GM21619 (cell line): ENCODE measurements around the gene ZC3H4.
"Not testable (repeated sequence)": the region's sequence is repeated elsewhere in the genome, so short reads cannot be mapped to it uniquely, and the experiment has no call there.

Source experiments
- ATAC-seq: cut with Tn5 transposase; IDR thresholded peaks from one replicate; pipeline ENCODE4 v1.9.1; 2021; ENCODE audit not compliant: unreplicated experiment

The ZC3H4 gene

DNA sequence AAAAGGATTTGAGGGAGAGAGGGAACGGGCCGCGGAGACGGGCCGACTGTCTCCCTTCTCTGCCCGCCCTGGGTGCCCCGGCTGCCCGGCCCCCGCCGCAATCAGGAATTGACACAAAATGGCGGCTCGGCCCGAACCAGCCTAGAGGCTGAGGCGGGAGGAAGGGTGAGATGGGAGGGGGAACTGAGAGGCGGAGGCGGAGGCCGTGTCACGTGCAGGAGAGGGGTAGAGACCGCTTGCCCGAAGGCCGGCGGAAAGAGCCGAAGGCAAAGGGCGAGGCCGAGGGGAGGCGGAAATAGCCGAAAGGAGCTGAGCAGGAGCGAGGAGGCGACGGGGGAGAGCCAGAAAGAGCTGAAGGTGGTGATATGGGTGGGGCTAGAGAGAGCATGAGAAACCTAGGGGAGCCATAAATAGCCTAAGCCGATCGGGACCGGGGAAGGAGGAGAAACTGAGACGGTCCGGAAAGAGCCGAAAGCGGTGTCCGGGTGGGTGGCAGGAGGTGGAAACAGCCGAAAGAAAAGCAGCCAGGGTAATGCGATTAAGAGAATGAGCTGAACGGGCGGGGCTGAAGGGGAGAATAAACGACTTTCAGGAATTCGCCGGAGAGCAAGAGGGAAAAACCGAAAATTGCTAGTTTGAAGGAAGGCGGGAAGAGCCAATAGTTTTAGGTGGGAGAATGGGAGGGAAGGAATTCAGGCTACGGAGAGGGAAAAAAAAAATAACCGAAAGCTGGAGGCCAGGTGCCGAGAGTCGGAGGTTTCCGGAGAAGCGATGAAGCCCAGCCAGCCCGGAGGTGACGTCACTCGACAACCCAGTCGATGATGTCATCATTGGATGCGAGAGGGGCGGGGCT is at the start of gene ZC3H4:
TSS of gene ZC3H4 (minus strand) at position 780 of the 853 bp plus-strand sequence. CDS start 1,192 bp downstream, outside the sequence.
- peak; percentile 78 for ATAC-seq

DNA sequence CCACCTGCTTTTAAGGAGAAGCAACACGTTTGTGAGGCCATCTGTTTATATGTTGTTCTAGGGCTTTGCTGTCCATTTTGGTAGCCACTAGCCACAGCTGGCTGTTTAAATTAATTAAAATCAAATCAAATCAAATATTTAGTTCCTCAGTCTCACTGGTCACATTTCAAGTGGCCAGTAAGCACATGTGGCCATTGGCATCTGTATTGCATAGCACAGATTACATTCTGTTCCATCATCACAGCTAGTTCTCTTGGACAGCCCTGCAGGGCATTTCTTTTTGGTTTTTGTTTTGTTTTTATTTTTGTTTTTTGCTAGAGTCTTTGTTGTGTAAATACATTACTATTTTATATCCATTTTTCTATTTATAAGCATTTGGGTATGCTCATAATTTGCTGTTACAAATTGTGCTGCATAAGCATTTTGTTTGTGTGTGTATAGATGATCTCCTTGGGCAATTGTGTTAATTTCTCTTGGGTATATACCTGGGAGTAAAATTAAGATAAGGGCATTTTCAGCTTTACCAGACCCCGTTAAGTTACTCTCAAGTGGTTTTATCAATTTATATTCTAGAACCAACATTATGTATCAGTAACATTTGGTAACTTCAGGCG is 48.4 kb upstream of the ZC3H4 start:
- no peak for ATAC-seq

GRCh38 chr19:47158879-47159503 is 45.4 kb upstream of the ZC3H4 start:
- no peak for ATAC-seq

- no peak for ATAC-seq
Observed at GRCh38 chr19:47158367-47158791, 44.8 kb upstream of the ZC3H4 start.

GRCh38 chr19:47157431-47158321 is 44.1 kb upstream of the ZC3H4 start:
- no peak for ATAC-seq

DNA sequence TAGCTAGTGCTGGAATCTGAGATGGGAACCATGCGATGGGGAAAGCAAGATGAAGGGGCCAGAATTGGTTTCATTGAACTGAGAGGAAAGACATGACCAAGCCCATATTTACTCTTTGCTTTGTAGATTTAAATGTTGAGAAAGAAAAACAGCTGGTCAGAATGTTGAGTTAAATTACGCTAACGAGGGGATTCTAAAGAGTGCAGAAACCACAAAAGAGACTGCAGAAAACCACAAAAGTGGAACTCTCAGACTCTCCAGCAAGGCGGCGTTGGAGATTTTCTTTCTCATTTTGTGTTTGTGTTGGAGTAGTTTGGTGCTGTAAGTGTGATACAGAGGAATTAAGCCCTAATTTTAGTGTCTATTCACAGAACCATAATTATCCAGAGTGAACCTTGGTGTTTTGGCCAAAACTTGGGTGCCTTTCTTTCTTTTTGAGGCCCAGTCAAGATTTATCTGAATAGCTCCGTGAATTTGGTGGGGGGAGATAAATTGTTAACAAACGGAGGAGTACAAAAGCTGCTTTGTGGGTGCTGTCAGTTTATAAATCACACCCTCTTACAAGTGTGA is 43.4 kb upstream of the ZC3H4 start:
- no peak for ATAC-seq

DNA sequence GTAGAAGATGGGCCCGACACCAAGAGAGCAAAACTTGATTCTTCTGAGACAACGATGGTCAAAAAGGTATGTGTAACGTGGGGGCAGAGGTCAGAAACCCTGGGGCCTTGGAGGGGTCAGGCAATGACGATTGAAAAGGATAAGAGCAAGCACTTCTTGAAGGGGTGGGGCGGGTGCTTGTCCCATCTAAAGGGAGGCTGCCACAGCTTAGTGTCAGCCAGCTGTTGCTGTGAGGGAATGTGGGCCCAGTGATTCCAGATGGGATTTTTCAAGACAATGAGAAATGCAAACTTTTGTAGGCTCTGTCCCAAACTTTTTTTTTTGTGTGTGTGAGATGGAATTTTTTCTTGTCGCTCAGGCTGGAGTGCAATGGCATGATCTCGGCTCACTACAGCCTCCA is 41.6 kb upstream of the ZC3H4 start:
- no peak for ATAC-seq

- no peak for ATAC-seq
Observed at GRCh38 chr19:47153266-47153665, 39.7 kb upstream of the ZC3H4 start.

GRCh38 chr19:47152632-47153031 is 39.1 kb upstream of the ZC3H4 start:
- ATAC-seq, result no peak

DNA sequence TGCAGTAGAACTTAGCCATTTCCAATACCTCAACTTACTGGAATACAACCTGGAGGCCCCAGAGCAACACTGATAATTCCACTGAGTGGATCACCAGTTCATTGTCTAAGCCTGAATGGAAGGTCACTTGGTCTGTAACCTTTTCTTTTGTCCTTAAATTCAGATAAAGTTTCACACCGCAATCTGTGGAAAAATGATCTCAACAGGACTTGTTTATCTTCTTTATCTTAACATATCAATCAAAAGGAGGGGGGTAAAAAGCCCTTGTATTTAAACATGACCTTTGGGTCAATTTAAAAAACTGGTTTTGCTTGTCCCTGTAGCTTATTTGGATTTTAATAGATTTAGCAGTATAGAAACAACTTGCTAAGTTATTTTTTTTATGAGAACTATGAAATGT is 38.6 kb upstream of the ZC3H4 start:
- ATAC-seq, result no peak

- ATAC-seq, result no peak
Observed at GRCh38 chr19:47151627-47152026, 38.1 kb upstream of the ZC3H4 start.

DNA sequence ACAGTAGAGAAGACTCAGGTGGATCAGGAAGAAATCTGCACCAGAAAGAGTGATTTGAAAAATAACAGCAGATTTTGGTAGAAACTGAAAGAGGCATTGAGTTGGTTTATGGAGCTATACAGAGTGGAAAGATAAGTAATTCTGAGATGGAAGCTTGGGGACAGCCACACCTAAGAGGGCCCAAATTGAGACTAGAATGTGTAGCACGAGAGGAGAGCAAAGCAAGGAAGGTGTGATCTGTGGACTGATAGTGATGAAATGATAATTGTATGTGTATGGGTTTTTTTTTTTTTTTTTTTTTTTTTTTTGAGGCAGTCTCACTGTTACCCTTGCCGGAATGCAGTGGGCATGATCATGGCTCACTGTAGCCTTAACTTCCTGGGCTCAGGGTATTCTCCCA is 33.3 kb upstream of the ZC3H4 start:
- no peak for ATAC-seq

DNA sequence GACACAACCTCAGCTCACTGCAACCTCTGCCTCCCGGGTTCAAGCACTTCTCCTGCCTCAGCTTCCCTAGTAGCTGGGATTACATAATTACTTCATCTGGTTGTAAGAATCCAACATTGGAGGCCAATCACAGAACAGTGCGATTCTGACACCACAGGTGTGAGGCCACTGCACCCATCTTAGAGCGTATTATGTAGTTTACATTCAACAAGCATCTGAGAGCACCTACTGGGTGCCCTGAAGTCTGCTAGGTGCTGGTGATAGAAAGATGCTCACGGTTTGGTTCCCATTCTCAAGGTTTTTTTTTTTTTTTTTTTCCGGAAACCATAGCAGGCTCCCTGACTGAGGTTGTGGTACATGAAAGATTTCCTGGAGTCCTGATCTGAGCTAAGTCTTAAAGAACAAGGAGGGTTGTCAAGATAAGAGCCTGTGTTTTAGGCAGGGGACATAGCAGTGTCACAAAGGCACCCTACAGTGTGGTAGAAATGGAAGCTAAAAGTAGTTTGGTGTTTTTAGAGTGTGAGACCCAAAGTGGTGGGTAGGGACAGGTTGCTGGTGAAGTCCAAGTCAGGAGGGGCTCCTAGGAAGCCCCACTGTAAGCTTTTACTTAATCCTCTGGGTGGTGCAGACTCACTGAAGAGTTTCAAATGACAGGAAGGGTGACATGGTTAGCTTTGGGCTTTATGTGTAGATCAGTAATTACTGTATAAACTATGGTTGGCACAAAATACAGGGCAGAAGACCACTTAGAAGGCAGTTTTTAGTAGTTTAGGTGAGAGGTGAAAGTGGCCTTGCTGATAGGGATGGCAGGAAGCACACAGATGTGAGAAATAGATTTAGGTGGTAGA is 32.3 kb upstream of the ZC3H4 start:
- no peak for ATAC-seq

GRCh38 chr19:47144630-47145029 is 31.1 kb upstream of the ZC3H4 start:
- no peak for ATAC-seq

GRCh38 chr19:47143322-47144073 is 29.9 kb upstream of the ZC3H4 start:
- no peak for ATAC-seq

DNA sequence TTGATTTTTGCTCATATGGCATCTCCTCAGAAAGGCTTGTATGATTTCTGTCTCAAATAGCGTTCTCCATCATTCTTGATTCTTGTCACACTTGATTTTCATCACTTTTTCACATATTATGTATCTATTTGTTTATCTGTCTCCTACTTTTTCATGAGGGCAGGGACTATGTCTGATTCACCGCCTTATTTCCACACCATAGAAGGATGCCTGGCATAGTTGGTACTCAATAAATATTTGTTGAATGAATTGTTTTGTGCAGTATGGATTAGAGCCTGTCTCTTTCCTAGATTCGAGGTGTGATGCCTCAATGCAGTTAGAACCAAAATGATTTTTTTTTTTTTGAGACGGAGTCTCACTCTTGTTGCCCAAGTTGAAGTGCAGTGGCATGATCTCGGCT is 29.2 kb upstream of the ZC3H4 start:
- no peak for ATAC-seq

- ATAC-seq, result no peak
Observed at GRCh38 chr19:47141695-47142094, 28.1 kb upstream of the ZC3H4 start.

DNA sequence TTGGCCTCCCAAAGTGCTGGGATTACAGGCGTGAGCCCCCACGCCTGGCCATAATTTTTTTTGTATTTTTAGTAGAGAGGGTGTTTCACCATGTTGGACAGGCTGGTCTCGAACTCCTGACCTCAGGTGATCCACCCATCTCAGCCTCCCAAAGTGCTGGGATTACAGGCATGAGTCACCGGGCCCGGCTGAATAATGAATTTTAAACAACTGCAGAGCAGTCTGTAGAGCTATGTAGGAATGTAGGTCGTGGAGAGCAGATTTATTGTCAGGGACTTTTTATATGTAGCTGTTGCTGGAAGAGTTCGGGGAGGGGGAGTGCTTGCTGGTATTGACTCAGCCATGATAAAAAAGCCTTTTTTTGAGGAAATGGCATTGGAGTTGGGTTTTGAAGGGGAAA is 27.7 kb upstream of the ZC3H4 start:
- not testable (repeated sequence) for ATAC-seq

GRCh38 chr19:47135156-47135555 is 21.6 kb upstream of the ZC3H4 start:
- no peak for ATAC-seq
